IPS DF 6.9 (cell line): ENCODE results near the gene RASA3.

Experiments used
- DNase-seq: peaks from one replicate; pipeline ENCODE4 v3.0.0-alpha.2; 2013; ENCODE audit warnings: low read depth, low spot score
- H3K27ac ChIP-seq: one replicate; pipeline ENCODE4 v1.5.1; 2013; ENCODE audit warnings: low read length, control low read depth
- H3K27me3 ChIP-seq: 2 replicates; pipeline ENCODE4 v1.6.1; 2013; ENCODE audit warnings: mild to moderate bottlenecking, low read length; ENCODE audit not compliant: control insufficient read depth, insufficient read depth
- H3K36me3 ChIP-seq: 2 replicates; pipeline ENCODE4 v1.6.1; 2013; ENCODE audit warnings: low read length; ENCODE audit not compliant: control insufficient read depth, insufficient read depth
- H3K4me1 ChIP-seq: 2 replicates; pipeline ENCODE4 v1.6.1; 2013; ENCODE audit warnings: low read length; ENCODE audit not compliant: control insufficient read depth, insufficient read depth
- H3K4me3 ChIP-seq: 2 replicates; pipeline ENCODE4 v1.5.1; 2013; ENCODE audit warnings: mild to moderate bottlenecking, low read length
- H3K9me3 ChIP-seq: 2 replicates; pipeline ENCODE4 v1.6.1; 2013; ENCODE audit warnings: low read length, inconsistent platforms; ENCODE audit not compliant: control insufficient read depth, insufficient read depth
- WGBS: extraction: QIAGEN DNeasy Blood & Tissue Kit; methylation state at CpG from one replicate; pipeline ENCODE4 v1.1.7; 2013; ENCODE audit warnings: mixed read lengths, missing lambda C conversion rate; ENCODE audit not compliant: insufficient read length, insufficient coverage; 5-methylcytosine and 5-hydroxymethylcytosine counted together

The RASA3 gene

DNA sequence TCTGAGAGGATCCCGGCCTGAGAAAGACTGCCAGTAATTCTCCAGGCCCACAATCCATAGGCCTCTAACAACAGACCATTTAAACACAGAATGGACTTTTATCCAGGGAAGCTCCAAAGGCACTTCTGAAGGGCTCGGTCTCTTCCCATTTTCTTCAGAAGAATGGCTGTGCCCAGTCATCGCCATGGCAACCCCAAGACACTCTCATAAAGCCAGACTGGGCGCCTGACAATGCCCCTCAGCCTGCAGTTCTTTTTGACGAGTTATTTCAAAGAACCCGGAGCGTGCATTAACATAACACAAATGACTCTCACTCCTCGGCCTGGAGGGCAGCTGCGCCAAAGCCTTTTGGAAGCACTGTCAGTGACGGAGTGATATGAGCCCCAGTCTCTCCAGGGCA, 61.0 kb downstream of the RASA3 start:
- H3K4me1 ChIP-seq, result no peaks in the 10 kb centered on the region; the same call in 1 of the 2 replicates
- no peak for DNase-seq
- no CpG with 5 or more reads among the region's 10 CpGs for WGBS
- H3K9me3 ChIP-seq, result no peaks in the 10 kb centered on the region
- H3K4me3 ChIP-seq, result no peak overlapping the region
- H3K27me3 ChIP-seq, result no peaks in the 10 kb centered on the region
- H3K27ac ChIP-seq, result no peak overlapping the region
- H3K36me3 ChIP-seq, result no peaks in the 10 kb centered on the region

DNA sequence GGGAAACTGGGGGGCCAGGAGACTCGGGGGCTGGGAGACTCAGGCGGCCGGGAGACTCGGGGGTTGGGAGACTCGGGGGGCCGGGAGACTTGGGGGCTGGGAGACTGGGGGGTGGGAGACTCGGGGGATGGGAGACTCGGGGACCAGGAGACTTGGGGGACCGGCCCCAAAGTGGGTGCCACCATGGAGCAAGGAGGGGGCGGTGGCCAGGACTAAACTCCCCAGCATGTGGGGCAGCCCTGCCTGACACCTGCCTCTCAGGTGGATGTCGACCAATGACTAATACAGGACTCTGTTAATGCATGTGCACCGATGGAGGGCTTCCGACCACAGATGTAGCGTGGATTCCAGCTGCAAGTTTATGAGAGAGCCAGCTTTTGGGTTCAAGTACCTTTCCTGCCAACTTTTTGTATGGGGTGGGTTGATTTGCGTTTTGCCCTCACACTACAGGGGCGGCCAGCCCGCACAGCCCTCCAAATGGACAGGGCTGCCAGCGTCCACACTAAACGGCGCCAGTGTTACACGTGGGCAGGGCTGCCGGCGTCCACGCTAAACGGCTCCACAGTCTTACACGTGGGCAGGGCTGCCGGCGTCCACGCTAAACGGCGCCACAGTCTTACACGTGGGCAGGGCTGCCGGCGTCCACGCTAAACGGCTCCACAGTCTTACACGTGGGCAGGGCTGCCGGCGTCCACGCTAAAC, 62.2 kb downstream of the RASA3 start:
- no peak overlapping the region for H3K4me3 ChIP-seq
- H3K9me3 ChIP-seq, result no peaks in the 10 kb centered on the region
- WGBS, result no CpG with 5 or more reads among the region's 40 CpGs
- no peaks in the 10 kb centered on the region for H3K27me3 ChIP-seq
- no peak for DNase-seq
- H3K27ac ChIP-seq, result no peak overlapping the region
- no peaks in the 10 kb centered on the region for H3K36me3 ChIP-seq
- H3K4me1 ChIP-seq, result peaks cover 2% of the 10 kb centered on the region

DNA sequence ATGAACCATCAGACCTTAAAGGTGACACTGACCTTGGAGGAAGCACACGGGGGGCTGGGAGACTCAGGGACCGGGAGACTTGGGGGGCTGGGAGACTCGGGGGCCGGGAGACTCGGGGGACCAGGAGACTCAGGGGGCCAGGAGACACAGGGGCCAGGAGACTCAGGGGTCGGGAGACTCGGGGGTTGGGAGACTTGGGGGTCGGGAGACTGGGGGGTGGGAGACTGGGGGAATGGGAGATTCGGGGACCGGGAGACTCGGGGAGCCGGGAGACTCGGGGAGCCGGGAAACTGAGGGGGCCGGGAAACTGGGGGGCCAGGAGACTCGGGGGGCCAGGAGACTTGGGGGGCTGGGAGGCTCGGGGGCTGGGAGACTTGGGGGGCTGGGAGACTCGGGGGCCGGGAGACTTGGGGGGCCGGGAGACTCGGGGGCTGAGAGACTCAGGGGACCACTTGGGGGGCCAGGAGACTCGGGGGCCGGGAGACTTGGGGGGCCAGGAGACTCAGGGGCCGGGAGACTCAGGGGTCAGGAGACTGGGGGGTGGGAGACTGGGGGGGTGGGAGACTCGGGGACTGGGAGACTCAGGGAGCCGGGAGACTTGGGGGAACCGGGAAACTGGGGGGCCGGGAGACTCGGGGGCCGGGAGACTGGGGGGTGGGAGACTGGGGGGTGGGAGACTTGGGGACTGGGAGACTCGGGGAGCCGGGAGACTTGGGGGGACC, 62.9 kb downstream of the RASA3 start:
- Histone ChIP-seq H3K27ac (no peak overlapping the region), H3K4me3 (no peak overlapping the region), H3K4me1 (peaks cover 2% of the 10 kb centered on the region), H3K27me3 (no peaks in the 10 kb centered on the region), H3K9me3 (no peaks in the 10 kb centered on the region), H3K36me3 (no peaks in the 10 kb centered on the region)
- DNase-seq, result no peak
- no CpG with 5 or more reads among the region's 32 CpGs for WGBS

DNA sequence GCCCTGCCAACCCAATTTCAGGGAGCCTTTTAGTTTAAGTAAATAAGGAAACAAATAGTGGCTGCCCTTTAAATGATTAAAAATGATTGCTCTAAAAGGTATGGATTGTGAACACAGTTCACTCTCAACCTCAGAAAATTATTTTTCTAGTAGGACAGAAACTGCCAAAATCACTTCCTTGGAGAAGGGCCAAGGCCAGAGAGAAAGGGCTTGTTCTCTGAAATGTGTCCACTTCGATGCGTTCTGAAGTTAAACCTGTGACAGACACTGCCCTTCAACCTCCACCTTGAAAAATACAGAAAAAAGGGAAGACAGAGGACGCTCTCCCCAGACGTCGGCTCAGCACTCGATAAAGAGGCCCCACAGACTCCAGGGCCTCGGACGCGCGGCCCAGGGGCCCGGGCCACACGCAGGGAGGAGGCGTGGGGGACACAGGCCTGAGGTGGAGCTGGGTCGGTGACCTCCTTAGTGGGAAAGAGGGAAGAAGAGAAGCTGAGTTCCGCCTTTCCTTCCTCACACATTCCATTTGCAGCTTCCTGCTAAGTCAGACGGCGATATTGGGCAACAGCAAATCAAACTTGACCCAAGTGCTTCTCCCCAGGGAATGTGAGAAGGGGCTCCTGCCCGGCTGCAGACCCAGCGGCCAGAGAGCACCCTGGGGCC, 63.6 kb downstream of the RASA3 start:
- no peak overlapping the region for H3K4me3 ChIP-seq
- H3K4me1 ChIP-seq, result peaks cover 8% of the 10 kb centered on the region
- H3K27ac ChIP-seq, result no peak overlapping the region
- no peaks in the 10 kb centered on the region for H3K36me3 ChIP-seq
- H3K9me3 ChIP-seq, result no peaks in the 10 kb centered on the region
- no peaks in the 10 kb centered on the region for H3K27me3 ChIP-seq
- no peak for DNase-seq
- WGBS, result no CpG with 5 or more reads among the region's 19 CpGs

DNA sequence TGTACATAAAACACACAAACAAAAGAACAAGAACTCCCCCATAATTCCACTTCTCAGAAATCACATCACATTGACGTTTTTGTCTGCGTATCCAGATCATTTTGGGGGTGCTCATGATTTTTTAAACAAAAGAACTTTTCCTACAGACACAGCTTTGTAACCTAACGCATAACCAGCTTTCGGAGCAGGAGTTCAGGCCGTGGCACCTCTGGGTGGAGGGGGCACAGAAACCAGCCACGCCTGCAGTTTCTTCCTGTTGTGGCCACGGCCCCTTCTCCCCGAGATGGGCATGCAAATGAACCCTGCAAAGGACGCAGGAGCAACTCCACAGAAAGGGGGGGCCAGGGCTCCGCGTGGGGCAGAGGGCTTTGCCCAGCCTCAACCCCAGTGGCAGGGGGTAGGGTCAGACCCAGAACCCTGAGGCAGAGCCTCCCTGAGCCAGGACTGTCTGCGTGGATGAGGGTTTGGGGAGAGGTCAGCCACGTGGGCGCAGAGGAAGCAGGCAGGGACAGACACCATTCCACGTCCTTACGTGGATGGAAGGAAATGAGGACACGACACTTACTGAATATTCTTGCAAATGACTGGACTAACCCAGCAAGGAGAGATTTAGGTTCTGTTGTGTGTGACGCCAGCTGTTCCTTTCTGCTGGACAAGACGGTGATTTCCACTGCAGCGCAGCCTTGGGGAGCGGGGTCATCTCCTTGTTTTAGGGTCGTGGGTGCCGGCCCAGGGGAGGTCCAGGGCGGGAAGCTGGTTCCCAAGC, 64.4 kb downstream of the RASA3 start:
- DNase-seq, result no peak
- Histone ChIP-seq H3K27ac (no peak overlapping the region), H3K4me3 (no peak overlapping the region), H3K36me3 (no peaks in the 10 kb centered on the region), H3K4me1 (peaks cover 8% of the 10 kb centered on the region), H3K27me3 (no peaks in the 10 kb centered on the region), H3K9me3 (no peaks in the 10 kb centered on the region)
- WGBS, result no CpG with 5 or more reads among the region's 24 CpGs

DNA sequence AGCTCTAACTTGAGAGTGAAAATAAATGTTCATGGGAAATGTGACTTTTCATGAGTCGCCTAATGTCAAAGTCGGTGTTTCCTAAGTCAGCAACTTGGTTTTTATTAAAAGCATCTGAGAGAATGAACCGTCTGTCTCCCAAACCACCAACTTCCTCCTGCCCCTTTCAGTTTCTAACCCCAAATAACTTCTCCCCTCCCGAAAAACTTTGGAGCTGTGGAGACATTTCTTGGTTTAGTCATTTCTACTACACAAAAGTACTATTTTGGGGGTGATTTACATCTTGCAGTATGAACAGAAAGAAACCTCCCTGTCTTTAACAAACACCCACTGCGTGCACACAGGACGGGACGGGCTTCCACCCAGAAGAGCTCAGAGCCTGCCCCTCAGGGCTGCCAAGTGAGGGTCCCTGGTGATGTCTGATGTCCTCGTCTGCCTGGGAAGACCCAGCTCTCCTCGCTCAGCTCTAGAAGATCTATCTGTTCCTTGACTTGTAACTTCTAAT, 65.0 kb downstream of the RASA3 start:
- Histone ChIP-seq H3K4me3 (no peak overlapping the region), H3K36me3 (no peaks in the 10 kb centered on the region), H3K4me1 (peaks cover 8% of the 10 kb centered on the region), H3K27ac (no peak overlapping the region), H3K27me3 (no peaks in the 10 kb centered on the region), H3K9me3 (no peaks in the 10 kb centered on the region)
- no peak for DNase-seq
- WGBS, result no CpG with 5 or more reads among the region's 9 CpGs

DNA sequence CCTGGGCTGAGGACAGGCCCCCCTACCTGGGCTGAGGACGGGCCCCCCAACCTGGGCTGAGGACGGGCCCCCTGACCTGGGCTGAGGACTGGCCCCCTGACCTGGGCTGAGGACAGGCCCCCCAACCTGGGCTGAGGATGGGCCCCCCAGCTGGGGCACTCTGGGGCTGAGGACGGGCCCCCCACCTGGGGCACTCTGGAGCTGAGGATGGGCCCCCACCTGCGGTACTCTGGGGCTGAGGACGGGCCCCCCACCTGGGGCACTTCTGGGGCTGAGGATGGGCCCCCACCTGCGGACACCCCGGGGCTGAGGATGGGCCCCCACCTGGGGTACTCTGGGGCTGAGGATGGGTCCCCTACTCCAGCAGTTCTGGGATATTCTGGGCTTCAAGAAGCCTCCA, 65.5 kb downstream of the RASA3 start:
- H3K4me1 ChIP-seq, result peaks cover 8% of the 10 kb centered on the region
- H3K27ac ChIP-seq, result no peak overlapping the region
- no peak overlapping the region for H3K4me3 ChIP-seq
- DNase-seq, result no peak
- no peaks in the 10 kb centered on the region for H3K27me3 ChIP-seq
- H3K9me3 ChIP-seq, result no peaks in the 10 kb centered on the region
- WGBS, result no CpG with 5 or more reads among the region's 7 CpGs
- no peaks in the 10 kb centered on the region for H3K36me3 ChIP-seq

DNA sequence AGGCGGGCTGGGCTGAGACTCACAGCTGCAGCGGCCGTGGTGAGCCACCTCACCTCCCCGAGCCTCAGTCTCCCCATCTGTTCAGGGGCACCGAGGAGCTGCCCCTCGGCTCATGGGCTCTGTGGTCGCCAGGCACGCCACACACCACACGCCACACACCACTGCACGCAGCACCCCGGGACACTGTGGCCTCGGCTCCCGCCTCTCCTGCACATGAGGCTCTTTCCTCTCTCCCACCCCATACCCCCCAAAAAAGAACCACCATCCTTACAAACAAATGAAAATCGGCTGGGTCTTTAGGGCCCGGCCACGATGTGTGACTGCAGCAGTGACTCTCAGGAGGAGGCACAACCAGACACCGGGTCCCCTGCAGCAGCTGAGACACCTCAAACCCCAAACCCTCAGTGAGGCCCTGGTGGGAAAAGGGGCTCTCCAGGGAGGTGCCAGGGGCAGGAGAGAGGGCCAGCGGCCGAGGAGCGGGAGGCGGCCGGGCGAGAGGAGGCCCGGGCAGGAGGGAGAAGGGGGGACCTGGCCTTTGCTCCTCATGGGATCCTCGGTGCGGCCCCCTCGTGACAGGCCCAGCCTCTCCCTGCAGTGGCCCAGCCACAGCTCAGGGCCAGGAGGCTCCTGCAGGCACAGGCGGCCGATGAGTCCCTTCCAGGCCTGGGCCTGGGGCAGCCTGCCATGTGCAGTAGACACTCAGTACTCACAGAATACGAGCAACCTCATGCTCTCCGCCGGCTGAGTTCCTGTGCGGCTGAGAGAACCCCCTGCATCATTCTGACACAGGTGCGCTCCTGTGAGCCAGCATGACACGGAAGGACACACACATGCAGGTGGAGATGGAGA, 66.3 kb downstream of the RASA3 start:
- WGBS, result no CpG with 5 or more reads among the region's 35 CpGs
- H3K36me3 ChIP-seq, result no peaks in the 10 kb centered on the region
- no peak overlapping the region for H3K27ac ChIP-seq
- DNase-seq, result no peak
- no peaks in the 10 kb centered on the region for H3K27me3 ChIP-seq
- H3K9me3 ChIP-seq, result no peaks in the 10 kb centered on the region
- H3K4me1 ChIP-seq, result peaks cover 8% of the 10 kb centered on the region
- no peak overlapping the region for H3K4me3 ChIP-seq

DNA sequence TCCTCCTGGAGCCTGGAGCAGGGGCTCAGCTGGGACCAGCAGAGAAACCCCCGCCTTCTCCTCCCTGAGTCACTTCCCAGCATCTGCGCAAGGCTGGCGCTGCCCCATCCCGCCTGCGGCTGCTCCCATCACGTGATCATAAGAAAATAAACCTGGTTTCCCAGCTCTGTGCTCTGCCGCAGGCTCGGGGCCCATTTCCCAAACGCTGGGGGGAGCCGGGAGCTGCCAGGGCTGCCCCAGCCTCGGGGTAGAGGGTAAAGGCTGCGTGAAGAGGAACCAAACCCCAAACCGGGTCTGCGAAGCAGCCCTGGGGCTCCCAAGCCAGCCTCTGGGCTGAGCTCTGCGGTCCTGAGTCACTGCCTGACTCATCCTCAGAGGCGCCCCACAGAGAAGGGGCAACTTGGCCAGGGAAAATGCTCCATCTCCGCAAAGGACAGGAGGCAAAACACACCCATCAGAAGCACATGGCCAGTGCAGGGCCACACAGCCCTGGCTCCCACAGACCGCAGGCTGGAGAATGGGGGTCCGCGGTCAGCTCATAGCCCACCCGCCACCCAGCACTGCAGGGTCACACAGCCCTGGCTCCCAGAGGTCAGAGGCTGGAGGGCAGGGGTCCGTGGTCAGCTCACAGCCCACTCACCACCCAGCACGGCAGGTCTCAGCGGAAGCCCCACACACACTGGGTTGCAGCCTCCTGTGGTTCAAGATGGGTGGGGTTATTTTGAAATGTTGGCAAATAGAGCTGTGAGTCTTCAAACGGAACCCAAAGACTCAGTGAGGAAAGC, 67.1 kb downstream of the RASA3 start:
- no peaks in the 10 kb centered on the region for H3K27me3 ChIP-seq
- no peak overlapping the region for H3K27ac ChIP-seq
- peaks cover 8% of the 10 kb centered on the region for H3K4me1 ChIP-seq
- peak overlapping the region; percentile 7; the same call in 1 of the 2 replicates for H3K4me3 ChIP-seq
- no CpG with 5 or more reads among the region's 25 CpGs for WGBS
- no peaks in the 10 kb centered on the region for H3K36me3 ChIP-seq
- H3K9me3 ChIP-seq, result no peaks in the 10 kb centered on the region
- no peak for DNase-seq
